NT2/D1 (cell line): Measurements from ENCODE around the gene GPR158.
A peak's percentile ranks its signal among the peaks of the same experiment; 100 is the strongest.
"Not testable (repeated sequence)": the region's sequence is repeated elsewhere in the genome, so short reads cannot be mapped to it uniquely, and the experiment has no call there.

Experiments used
- DNase-seq: peaks from one replicate; pipeline ENCODE4 v3.0.0-alpha.2; 2011; ENCODE audit warnings: low read depth, low spot score
- H3K27me3 ChIP-seq: 2 replicates; pipeline ENCODE4 v1.6.0; 2011; ENCODE audit warnings: mild to moderate bottlenecking; ENCODE audit not compliant: insufficient read length, insufficient read depth
- H3K36me3 ChIP-seq: 2 replicates; pipeline ENCODE4 v1.6.1; 2011; ENCODE audit warnings: mild to moderate bottlenecking, low read length, mixed read lengths; ENCODE audit not compliant: insufficient read depth, insufficient read length
- H3K4me1 ChIP-seq: 2 replicates; pipeline ENCODE4 v1.5.1; 2011; ENCODE audit not compliant: insufficient read depth, insufficient read length
- H3K4me3 ChIP-seq: 2 replicates; pipeline ENCODE4 v1.5.1; 2011; ENCODE audit warnings: low read depth; ENCODE audit not compliant: insufficient read length
- H3K9ac ChIP-seq: 2 replicates; pipeline ENCODE4 v1.6.0; 2011; ENCODE audit warnings: low read depth; ENCODE audit not compliant: insufficient read length
- H3K9me3 ChIP-seq: 2 replicates; pipeline ENCODE4 v1.5.1; 2011; ENCODE audit warnings: mild to moderate bottlenecking, low read length; ENCODE audit not compliant: insufficient read depth
- SUZ12 ChIP-seq: IDR thresholded peaks from 2 replicates; pipeline ENCODE4 v1.6.1; 2011; ENCODE audit not compliant: insufficient read length, insufficient read depth; ENCODE audit errors: extremely low read depth
- YY1 ChIP-seq: IDR thresholded peaks from 2 replicates; pipeline ENCODE4 v1.6.1; 2011; ENCODE audit not compliant: insufficient read length, insufficient read depth
- ZNF274 ChIP-seq: IDR thresholded peaks from 2 replicates; pipeline ENCODE4 v1.6.1; 2011; ENCODE audit warnings: mild to moderate bottlenecking, low read depth, low read length

GPR158 gene

GRCh38 chr10:25159591-25159990, 15.2 kb upstream of the GPR158 start:
- no peaks in the 10 kb centered on the region for H3K27me3 ChIP-seq
- TF ChIP-seq SUZ12 (no peak), YY1 (no peak), ZNF274 (no peak)
- H3K9ac ChIP-seq = no peak overlapping the region
- H3K36me3 ChIP-seq = no peaks in the 10 kb centered on the region
- no peak overlapping the region for H3K4me3 ChIP-seq
- DNase-seq = no peak
- no peaks in the 10 kb centered on the region for H3K4me1 ChIP-seq
- H3K9me3 ChIP-seq = no peaks in the 10 kb centered on the region

DNA sequence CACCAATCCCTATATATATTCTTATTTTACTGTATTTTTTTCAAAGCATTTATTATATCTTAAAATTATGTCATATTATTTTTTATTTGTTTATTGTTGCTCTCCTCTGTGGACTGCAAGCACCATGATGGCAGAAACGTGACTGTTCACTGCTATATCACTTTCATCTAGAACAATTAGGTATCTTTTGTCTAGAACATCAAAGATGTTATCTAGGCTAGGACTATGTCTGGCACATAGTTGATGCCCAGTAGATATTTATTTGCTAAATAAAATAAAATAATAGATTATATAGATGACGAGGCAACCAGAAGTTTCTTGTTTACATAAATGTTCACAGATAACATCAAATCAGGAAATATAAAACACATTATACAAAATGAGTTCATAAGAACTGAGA, 12.4 kb upstream of the GPR158 start:
- Histone ChIP-seq H3K27me3 (no peaks in the 10 kb centered on the region), H3K9ac (no peak overlapping the region), H3K4me1 (no peaks in the 10 kb centered on the region), H3K9me3 (no peaks in the 10 kb centered on the region), H3K4me3 (no peak overlapping the region), H3K36me3 (no peaks in the 10 kb centered on the region)
- no peak for DNase-seq
- TF ChIP-seq ZNF274 (no peak), YY1 (no peak), SUZ12 (no peak)

DNA sequence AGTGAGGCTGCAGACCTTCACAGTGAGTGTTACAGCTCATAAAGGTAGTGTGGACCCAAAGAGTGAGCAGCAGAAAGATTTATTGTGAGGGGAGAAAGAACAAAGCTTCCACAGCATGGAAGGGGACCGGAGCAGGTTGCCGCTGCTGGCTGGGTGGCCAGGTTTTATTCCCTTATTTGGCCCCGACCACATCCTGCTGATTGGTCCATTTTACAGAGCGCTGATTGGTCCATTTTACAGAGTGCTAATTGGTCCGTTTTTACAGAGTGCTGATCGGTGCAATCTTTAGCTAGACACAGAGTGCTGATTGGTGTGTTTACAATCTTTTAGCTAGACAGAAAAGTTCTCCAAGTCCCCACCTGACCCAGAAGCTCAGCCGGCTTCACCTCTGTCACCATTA, 11.3 kb upstream of the GPR158 start:
- H3K4me1 ChIP-seq, H3K36me3 ChIP-seq, H3K27me3 ChIP-seq, H3K9me3 ChIP-seq, DNase-seq, H3K9ac ChIP-seq, H3K4me3 ChIP-seq: not testable (repeated sequence)

DNA sequence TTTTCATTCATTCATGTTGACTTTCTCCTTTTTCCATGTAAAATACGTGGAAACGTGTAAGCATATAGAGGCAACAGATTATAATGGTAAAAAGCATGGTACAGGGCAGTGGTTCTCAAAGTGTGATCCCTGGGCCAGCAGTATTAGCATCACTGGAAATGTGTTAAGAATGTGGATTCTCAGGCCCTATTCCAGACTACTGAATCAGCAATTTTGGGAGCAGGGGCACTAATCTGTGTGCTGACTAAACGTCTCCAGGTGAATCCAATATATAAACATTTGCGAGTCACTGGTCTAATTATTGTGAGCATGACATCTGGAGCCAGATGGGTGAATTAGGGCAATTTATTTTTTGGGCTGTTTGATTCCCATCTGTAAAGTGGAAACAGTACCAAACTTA, 5.1 kb upstream of the GPR158 start:
- no peak overlapping the region for H3K4me3 ChIP-seq
- no peaks in the 10 kb centered on the region for H3K9me3 ChIP-seq
- no peak for TF ChIP-seq ZNF274
- no peak for TF ChIP-seq SUZ12
- no peak for TF ChIP-seq YY1
- peaks cover 32% of the 10 kb centered on the region for H3K27me3 ChIP-seq
- H3K4me1 ChIP-seq = no peaks in the 10 kb centered on the region
- H3K9ac ChIP-seq = no peak overlapping the region
- no peaks in the 10 kb centered on the region for H3K36me3 ChIP-seq
- no peak for DNase-seq

DNA sequence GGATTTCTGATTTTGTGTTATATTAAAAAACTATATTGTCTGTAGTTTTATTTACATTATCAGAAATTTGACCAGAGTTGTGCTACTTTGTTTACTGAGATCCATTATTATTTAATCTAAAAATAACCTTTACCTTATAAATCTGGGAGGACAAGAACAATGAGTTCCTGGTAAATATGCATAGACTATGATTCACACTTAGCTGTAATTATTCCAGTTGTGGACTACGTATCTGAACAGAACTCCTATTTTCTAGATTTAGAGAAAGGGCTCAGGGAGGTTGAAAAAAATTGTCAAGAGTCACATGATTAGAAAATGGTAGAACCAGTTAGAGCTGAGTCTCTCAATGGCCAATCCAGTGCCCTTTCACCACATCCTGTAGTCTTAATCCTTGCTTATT, 4.2 kb upstream of the GPR158 start:
- no peak overlapping the region for H3K4me3 ChIP-seq
- H3K27me3 ChIP-seq = peaks cover 41% of the 10 kb centered on the region
- no peak for TF ChIP-seq ZNF274
- TF ChIP-seq YY1 = no peak
- DNase-seq = no peak
- H3K4me1 ChIP-seq = peaks cover 1% of the 10 kb centered on the region
- no peaks in the 10 kb centered on the region for H3K9me3 ChIP-seq
- H3K9ac ChIP-seq = no peak overlapping the region
- no peaks in the 10 kb centered on the region for H3K36me3 ChIP-seq

GRCh38 chr10:25175527-25176420, 973 bp downstream of the GPR158 start:
- peak overlapping the region; percentile 57 for H3K9ac ChIP-seq
- peak; percentile 64 for TF ChIP-seq SUZ12
- TF ChIP-seq YY1 = no peak
- TF ChIP-seq ZNF274 = no peak
- H3K9me3 ChIP-seq = no peaks in the 10 kb centered on the region
- no peaks in the 10 kb centered on the region for H3K36me3 ChIP-seq
- H3K4me3 ChIP-seq = peak overlapping the region; percentile 73
- peaks cover 7% of the 10 kb centered on the region for H3K4me1 ChIP-seq
- no peak for DNase-seq
- H3K27me3 ChIP-seq = peaks cover 73% of the 10 kb centered on the region

DNA sequence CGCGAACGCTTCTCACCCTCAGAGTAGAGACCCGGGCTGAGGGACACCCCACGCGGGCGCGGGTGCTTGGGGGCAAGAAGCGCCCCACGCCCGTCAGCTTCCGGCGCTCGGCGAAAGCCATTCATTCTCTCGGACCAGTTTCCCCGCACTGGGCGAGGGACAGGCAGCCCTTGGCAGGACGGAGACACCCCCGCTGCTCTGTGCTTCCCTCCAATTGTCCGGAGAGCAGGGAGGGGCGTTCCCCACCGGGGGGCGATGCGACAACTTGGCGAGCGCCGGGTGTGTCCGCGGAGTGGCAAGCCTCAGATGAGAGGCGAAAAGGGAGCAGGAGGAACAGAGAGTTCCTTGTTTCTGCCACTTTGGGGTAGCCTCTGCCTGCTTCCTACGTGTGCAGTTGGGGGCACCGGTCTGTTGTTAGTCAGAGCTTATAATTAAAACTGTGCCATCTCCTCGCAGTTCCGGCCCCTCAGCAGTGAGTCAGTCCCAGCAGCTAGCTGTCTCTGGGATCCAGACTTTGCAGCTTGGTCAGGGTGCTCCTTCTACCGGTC, 1.7 kb downstream of the GPR158 start:
- H3K4me1 ChIP-seq = peaks cover 7% of the 10 kb centered on the region
- H3K4me3 ChIP-seq = peak overlapping the region; percentile 73
- no peak for DNase-seq
- H3K36me3 ChIP-seq = no peaks in the 10 kb centered on the region
- H3K9me3 ChIP-seq = no peaks in the 10 kb centered on the region
- H3K27me3 ChIP-seq = peaks cover 72% of the 10 kb centered on the region
- no peak for TF ChIP-seq YY1
- TF ChIP-seq ZNF274 = no peak
- TF ChIP-seq SUZ12 = no peak
- H3K9ac ChIP-seq = peak overlapping the region; percentile 57
